GM10847 (cell line): ENCODE results near the gene EP400.

Experiments used
- POLR2A ChIP-seq: IDR thresholded peaks from 2 replicates; pipeline ENCODE4 v1.6.1; 2011; ENCODE audit not compliant: insufficient read length; ENCODE audit errors: extremely low read depth

The EP400 gene

GRCh38 chr12:131928711-131929580, 20.8 kb upstream of the EP400 start, which contains the start of gene PUS1:
PUS1 (plus strand) TSS chr12:131929276; CDS start chr12:131929723, 447 bp downstream.
- TF ChIP-seq POLR2A = peak; percentile 69

GRCh38 chr12:131929581-131930456, 19.9 kb upstream of the EP400 start:
- no peak for TF ChIP-seq POLR2A

- TF ChIP-seq POLR2A = no peak
Observed at GRCh38 chr12:131930510-131930909, 19.2 kb upstream of the EP400 start.

- TF ChIP-seq POLR2A = no peak
Observed at GRCh38 chr12:131933387-131933786, 16.4 kb upstream of the EP400 start.

GRCh38 chr12:131934535-131934934, 15.2 kb upstream of the EP400 start:
- no peak for TF ChIP-seq POLR2A

GRCh38 chr12:131938082-131938481, 11.7 kb upstream of the EP400 start:
- TF ChIP-seq POLR2A = no peak

- no peak for TF ChIP-seq POLR2A
Observed at GRCh38 chr12:131939007-131939406, 10.7 kb upstream of the EP400 start.

GRCh38 chr12:131940141-131940547, 9.6 kb upstream of the EP400 start:
- no peak for TF ChIP-seq POLR2A

- TF ChIP-seq POLR2A = no peak
Observed at GRCh38 chr12:131941116-131941986, 8.4 kb upstream of the EP400 start.

GRCh38 chr12:131941987-131942341, 7.8 kb upstream of the EP400 start:
- TF ChIP-seq POLR2A = no peak

GRCh38 chr12:131942671-131943070, 7.1 kb upstream of the EP400 start:
- no peak for TF ChIP-seq POLR2A

GRCh38 chr12:131943389-131943788, 6.4 kb upstream of the EP400 start:
- TF ChIP-seq POLR2A = no peak

- no peak for TF ChIP-seq POLR2A
Observed at GRCh38 chr12:131943876-131944275, 5.9 kb upstream of the EP400 start.

- no peak for TF ChIP-seq POLR2A
Observed at GRCh38 chr12:131944601-131945251, 5.0 kb upstream of the EP400 start.
